GM21390 (cell line): ENCODE measurements around the gene SPN.
"Not testable (repeated sequence)": the region's sequence is repeated elsewhere in the genome, so short reads cannot be mapped to it uniquely, and the experiment has no call there.

Experiments used
- ATAC-seq: cut with Tn5 transposase; IDR thresholded peaks from one replicate; pipeline ENCODE4 v1.9.1; 2021; ENCODE audit not compliant: unreplicated experiment

Gene SPN

DNA sequence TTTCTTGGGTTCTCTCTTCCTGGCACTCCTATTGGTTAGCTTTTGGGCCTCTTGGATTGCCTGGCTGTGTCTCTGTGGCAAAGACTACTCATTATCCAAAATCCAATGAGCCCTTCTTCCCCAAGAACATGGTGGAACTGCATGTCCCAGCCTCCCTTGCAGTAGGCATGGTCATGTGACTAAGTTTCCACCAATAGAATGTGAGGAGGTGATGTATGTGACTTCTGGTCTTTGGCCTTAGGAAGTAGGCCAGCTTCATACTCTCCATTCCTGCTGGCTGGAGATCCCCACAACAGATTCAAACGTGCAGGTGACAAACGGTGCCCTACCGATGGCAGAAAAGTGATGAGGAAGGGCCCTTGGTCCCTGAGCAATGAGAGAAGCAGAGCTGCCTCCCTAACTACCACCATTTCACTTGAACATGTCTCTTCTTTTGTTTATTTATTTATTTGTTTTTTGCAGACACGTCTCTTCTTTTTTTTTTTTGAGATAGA, 17.3 kb upstream of the SPN start:
- ATAC-seq: no peak

DNA sequence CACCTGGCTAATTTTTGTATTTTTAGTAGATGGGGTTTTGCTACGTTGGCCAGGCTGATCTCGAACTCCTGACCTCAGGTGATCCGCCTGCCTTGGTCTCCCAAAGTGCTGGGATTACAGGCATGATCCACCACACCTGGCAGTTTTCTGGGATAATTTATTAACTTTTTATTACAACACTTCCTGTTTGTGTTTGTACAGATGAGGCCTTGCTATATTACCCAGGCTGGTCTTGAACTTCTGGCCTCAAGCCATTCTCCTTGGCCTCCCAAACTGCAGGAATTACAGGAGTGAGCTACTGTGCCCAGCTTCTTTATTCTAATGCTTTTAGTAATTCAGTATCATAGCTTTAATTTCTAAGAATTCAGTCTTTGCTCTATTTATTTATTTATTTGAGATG, 16.1 kb upstream of the SPN start:
- ATAC-seq: no peak

DNA sequence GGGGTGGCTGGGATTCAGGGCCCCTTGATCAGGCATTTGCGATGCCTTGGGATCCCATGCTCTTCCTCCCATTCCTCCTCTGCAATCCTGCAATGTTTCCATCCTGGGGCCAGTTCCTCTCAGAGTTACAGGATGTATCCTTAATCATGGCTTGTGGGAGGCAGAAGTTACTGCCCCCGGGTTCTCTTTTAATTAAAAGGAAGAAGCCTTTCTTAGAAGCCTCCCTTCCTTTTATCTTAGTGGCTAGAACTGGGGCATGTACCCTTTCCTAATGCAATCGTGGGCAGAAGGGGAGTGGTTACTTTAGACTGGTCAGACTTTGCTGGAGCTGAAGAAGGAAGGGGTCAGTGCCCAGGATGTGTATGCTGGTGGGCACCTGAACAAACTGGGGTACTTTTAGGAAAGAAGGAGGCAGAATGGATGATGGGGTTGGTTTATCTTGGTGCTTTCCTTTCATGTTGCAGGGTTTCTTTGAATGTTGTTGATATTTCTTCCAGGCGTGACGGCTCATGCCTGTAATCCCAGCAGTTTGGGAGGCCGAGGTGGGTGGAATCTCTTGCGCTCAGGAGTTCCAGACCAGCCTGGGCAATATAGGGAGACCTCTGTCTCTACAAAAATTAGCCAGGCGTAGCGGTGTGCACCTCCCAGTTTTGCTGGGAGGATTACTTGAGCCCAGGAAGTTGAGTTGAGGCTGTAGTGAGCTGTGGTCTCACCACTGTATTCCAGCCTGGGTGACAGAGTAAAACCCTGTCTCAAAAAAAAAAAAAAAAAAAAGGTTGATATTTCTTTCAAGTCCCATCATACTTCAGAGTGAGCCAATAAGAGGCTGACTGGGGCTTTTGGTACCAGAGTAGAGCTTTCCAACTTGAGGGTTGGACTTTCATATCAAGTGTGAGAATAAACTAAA, 13.2 kb upstream of the SPN start:
- no peak for ATAC-seq

DNA sequence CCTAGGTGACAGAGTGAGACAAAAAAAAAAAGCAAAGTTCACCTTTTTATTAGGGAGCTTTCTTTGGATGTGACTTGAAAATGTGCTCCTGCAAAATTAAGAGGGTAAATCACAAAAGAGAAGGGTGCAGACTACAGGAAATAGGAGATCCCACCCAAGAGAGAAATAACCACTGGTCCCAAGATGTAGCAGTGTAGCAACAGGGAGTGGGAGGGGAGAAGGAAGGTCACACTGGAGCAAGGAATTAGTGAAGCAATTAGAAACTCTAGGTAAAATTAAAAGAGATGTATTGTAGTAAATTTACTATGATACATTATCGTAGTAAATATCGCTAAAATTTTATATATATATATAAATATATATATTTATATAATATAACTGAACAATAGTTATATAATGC, 12.3 kb upstream of the SPN start:
- ATAC-seq: no peak

DNA sequence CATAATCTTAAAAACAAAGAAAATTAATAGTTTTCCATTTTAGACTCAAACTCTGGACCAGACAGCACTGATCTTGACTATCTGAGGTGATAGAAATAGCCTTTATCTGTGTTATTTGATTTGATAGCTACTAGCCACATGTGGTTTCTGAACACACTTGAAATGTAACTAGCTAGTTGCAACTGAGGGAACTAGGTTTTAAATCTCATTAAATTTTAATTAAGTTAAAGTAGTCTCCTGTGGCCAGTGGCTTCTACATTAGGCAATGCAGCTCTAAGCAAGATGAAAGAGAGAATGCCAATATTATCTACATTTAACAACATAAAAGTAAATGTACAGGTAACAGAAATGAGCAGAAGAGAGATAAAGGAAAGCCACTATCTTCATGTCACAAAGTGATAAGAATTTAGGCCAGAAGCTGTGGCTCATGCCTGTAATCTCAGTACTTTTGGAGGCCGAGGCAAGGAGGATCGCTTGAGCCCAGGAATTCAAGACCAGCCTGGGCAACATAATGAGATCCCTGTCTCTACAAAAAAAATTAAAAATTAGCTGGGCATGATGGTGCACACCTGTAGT, 11.2 kb upstream of the SPN start:
- ATAC-seq: no peak

DNA sequence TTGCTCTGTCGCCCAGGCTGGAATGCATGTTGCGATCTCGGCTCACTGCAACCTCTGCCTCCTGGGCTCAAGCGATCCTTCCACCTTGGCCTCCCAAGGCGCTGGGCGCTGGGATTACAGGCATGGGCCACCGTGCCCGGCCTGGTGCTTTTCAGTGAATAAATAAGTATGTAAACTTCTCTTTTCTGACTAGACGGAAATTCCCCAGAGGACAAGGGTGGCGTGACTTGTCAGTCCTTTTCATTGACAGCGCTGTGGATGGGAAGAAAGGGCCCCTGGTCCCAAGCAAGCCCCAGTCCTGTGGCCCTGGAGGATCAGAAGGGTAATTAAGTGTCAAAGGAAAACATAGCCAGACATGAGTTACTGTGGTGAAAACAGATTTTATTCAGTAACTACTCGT, 9.6 kb upstream of the SPN start:
- ATAC-seq: no peak

DNA sequence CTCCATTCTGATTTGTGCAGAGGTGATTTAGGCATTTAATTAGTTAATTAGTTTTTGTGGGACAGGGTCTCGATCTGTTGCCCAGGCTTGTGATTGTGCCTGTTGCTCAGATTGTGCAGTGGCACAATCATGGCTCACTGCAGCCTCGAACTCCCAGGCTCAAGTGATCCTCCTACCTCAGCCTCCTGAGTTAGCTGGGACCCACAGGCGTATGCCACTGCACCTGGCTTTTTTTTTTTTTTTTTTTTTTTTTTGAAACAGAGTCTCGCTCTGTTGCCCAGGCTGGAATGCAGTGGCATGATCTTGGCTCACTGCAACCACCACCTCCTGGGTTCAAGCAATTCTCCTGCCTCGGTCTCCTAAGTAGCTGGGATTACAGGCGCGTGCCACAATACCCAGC, 9.2 kb upstream of the SPN start:
- ATAC-seq: not testable (repeated sequence)

DNA sequence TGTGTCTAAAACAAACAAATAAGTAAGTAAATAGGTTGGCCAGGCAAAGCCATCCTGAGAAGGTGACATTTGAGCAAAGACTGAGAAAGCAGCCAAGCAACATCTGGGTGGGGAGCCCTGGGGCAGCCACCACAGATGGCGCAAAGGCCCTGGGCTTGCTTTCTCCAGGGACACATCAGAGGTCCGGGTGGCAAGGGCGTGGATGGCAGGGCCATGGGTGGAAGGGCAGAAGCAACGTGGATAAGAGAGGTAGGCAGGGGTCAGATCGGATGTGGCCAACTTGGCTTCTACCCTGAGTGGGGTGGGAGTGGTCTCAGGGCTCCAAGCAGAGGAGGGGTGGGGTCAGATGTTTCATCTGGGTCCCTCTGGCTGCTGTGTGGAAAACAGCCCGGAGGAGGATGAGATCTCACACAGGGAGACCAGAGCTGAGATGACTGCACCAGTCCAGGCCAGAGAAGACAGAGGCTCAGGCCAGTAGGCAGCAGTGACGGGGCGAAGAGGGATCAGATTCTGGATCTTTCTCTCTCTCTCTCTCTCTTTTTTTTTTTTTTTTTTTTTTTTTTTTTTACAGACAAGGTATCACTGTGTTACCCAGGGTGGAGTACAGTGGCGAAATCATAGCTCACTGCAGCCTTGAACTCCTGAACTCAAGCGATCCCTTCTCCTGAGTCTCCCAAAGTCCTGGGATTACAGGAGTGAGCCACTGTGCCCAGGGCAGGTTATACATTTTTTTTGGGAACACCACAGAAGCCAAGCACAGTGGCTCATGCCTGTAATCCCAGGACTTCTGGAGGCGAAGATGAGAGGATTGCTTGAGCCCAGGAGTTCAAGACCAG, 6.1 kb upstream of the SPN start:
- ATAC-seq: no peak

DNA sequence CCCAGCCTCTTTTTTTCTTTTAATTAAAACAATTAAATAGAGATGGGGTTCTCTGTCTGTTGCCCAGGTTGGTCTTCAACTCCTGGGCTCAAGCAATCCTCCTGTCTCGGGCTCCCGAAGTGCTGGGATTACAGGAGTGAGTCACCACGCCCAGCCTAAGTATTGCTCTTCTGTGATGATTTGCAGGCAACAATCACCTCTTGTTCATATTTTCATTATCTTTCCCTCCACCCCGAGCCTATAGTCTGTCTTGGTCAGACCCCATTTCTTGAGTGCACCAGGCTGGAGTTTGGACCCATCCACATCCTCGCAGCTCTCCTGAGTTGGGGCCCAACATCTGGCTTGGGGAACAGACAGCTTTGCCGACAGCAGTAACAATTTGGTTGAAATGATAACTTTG, 4.3 kb upstream of the SPN start:
- ATAC-seq: no peak

DNA sequence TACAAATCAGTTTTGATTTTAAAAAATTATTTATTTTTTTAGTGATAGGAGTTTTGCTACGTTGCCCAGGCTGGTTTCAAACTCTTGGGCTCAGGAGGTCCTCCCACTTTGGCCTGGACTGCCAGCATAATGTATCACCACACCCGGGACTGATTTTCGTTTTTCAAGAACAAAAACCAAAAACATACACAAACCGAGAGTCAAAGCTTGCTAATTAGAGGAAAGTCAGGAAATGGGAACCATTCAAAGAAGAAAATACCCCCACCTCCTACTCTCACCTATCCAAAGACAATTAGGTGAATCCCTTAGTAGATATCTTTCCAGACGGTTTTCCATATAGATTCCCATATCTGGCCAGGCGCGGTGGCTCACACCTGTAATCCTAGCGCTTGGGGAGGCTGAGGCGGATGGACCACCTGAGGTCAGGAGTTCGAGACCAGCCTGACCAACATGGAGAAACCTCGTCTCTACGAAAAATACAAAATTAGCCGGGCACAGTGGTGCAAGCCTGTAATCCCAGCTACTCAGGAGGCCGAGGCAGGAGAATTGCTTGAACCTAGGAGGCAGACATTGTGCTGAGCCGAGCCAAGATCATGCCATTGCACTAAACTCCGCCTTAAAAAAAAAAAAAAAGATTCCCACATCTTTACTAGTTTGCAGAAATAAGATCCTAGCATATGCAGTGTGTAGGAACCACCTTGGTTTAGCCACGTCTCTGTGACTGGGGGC, 883 bp upstream of the SPN start:
- ATAC-seq: no peak

DNA sequence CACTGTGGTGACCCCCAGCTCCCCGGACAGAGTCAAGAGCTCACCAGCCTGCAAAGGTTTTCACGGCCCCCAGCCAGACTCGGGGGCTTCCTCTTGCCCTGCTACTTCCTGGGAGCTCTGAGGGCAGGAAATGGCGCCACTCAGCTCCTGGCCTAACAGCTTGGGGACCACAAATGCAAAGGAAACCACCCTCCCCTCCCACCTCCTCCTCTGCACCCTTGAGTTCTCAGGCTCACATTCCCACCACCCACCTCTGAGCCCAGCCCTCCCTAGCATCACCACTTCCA, 375 bp upstream of the SPN start:
- ATAC-seq: no peak

DNA sequence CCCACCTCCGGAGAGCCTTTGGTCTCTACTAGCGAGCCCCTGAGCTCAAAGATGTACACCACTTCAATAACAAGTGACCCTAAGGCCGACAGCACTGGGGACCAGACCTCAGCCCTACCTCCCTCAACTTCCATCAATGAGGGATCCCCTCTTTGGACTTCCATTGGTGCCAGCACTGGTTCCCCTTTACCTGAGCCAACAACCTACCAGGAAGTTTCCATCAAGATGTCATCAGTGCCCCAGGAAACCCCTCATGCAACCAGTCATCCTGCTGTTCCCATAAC, 702 bp downstream of the SPN start:
- ATAC-seq: no peak

DNA sequence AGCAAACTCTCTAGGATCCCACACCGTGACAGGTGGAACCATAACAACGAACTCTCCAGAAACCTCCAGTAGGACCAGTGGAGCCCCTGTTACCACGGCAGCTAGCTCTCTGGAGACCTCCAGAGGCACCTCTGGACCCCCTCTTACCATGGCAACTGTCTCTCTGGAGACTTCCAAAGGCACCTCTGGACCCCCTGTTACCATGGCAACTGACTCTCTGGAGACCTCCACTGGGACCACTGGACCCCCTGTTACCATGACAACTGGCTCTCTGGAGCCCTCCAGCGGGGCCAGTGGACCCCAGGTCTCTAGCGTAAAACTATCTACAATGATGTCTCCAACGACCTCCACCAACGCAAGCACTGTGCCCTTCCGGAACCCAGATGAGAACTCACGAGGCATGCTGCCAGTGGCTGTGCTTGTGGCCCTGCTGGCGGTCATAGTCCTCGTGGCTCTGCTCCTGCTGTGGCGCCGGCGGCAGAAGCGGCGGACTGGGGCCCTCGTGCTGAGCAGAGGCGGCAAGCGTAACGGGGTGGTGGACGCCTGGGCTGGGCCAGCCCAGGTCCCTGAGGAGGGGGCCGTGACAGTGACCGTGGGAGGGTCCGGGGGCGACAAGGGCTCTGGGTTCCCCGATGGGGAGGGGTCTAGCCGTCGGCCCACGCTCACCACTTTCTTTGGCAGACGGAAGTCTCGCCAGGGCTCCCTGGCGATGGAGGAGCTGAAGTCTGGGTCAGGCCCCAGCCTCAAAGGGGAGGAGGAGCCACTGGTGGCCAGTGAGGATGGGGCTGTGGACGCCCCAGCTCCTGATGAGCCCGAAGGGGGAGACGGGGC, 1.3 kb downstream of the SPN start:
- no peak for ATAC-seq

DNA sequence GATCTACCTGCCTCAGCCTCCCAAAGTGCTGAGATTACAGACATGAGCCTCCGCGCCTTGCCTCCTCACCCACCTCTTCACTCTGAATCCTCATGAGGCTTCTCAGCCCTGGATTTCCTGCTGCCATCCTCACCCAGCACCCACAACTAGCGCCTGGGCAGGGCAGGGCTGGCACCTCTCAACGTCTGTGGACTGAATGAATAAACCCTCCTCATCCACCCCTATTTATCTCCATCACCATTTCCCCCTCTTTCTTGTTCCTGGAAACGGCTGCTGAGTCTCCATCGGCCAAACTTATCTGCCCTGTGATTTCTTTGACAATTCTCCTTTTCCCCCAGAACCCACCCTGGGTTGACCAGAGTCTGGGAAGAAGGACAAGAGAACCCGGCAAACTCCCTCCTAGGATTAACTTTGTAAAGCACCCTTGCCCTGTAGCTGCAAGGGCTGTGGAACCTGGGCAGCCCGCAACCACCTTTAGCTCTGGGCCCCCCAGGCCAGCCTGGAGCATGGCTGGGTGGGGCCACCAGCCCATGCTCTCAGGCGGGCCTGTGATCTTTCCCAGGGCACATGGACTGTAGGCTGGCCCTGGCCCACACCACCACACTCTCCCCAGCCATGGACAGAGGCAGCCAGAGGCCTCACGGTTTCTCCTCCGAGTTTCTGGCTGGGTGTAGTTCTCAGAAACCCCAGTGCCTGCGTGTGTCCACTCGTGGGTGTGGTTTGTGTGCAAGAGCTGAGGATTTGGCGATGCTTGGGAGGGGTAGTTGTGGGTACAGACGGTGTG, 2.4 kb downstream of the SPN start:
- ATAC-seq: no peak

DNA sequence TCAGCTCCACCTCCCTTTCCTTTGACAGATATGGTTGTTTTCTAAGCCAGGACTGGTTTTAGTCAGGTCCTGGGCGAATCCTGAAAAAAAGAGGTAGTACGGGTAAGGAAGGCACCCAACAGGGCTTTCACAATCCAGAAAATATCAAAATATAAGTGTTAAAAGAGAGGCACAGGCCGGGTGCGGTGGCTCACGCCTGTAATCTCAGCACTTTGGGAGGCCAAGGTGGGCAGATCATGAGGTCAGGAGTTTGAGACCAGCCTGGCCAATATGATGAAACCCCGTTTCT, 4.2 kb downstream of the SPN start:
- not testable (repeated sequence) for ATAC-seq

DNA sequence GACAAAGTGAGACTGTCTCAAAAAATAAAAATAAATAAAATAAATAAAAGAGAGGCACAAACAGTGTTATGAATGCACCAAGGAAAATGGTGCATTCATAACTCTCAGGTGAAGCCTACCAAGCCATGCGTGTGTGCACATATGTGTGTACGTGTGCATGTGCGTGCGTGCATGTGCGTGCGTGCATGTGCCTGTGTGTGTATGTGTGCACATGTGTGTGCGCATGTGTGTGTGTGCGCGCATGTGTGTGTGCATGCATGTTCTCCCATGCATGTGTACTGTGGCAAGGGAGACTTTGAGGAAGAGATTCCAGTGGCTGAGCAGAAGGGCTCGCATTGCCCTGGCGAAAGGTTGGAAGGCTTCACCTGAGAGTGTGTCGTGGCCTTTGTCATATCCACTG, 4.7 kb downstream of the SPN start:
- no peak for ATAC-seq

DNA sequence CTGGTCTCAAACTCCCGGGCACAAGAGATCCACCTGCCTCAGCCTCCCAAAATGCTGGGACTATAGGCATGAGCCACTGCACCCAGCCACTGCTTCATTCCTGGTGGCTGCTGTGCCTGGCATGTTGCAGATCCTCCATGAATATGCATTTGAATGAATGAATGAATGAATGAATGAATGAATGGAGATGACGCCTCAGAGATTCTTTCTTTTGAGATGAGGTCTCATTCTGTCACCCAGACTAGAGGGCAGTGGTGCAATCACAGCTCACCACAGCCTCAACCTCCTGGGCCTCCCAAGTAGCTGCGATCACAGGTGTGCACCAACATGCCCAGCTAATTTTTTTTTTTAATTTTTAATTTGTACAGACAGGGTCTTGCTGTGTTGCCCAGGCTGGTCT, 5.2 kb downstream of the SPN start:
- ATAC-seq: no peak

DNA sequence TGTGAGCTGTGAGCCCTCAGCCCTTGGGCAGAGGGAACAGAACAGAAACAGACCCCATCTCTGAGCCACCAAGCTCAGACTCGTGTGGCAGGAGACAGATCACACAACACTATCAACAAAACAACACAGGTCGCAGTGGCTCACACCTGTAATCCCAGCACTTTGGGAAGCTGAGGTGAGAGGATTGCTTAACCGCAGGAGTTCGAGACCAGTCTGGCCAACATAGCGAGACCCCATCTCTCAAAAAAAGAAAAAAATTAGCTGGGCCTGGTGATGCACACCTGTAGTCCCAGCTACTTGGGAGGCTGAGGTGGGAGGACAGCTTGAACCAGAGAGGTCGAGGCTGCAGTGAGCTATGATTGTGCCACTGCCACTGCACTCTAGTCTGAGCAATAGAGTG, 10.5 kb downstream of the SPN start:
- ATAC-seq: no peak

DNA sequence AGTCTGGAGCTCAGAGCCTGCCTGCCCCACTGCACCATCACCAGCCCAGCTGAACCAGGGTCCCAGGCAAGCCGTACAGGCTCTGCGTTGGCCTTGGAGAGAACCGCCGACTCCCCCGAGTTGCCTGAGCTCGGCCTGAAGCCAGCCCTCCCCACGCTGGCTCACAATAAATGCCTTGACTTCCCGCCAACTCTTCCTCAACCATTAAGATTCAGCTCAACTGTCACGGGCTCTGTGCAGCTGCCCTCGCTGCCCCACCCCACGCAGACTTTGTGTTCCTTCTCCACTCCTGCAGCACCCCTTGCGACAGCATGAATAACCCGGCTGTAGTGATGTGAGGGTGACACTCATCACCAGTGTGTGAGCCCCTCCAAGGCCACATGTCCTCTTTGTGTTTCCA, 11.1 kb downstream of the SPN start:
- ATAC-seq: no peak
